Pancreas (tissue), 10 donors: ENCODE measurements around the gene SLC19A2. TPM values are rescaled to one million over a fixed set of nuclear protein-coding genes. Genes with fewer than 3 reads are reported as not detected.
"Not testable (repeated sequence)": the region's sequence is repeated elsewhere in the genome, so short reads cannot be mapped to it uniquely, and the experiment has no call there.

Experiments used
- ATAC-seq, 4 donors: fragments of 200-7000 bp; cut with Tn5 transposase; one replicate each; pipeline versions ENCODE4 v1.8.0 to v1.9.1; 2020; ENCODE audit warnings: mild to moderate bottlenecking in 4 of 4, moderate library complexity in 4 of 4
- DNase-seq, 6 donors: peaks; one replicate each; pipeline ENCODE4 v3.0.0-alpha.2; 2020
- FAIRE-seq: peaks from 2 replicates; lab custom pipeline; 2012; peaks lifted over from hg19 to GRCh38; lab: Jason Lieb, UNC
- H3K27ac ChIP-seq, 4 donors: fragments of 200-600 bp; sonication (generic); 1 replicate in 3 of 4; 2 replicates in 1 of 4; pipeline versions ENCODE4 v1.5.0 to v1.8.0; 2020
- H3K27me3 ChIP-seq, 4 donors: fragments of 200-600 bp; one replicate each; pipeline ENCODE4 v1.8.0; 2021
- H3K36me3 ChIP-seq, 3 donors: fragments of 200-600 bp; sonication (generic) in 1 of 3; one replicate each; pipeline versions ENCODE4 v1.5.0 to v1.8.0; 2020 to 2021
- H3K4me1 ChIP-seq, 3 donors: fragments of 200-600 bp; one replicate each; pipeline ENCODE4 v1.8.0; 2021
- H3K4me3 ChIP-seq, 4 donors: fragments of 200-600 bp; sonication (generic) in 2 of 4; one replicate each; pipeline versions ENCODE4 v1.5.0 to v1.8.0; 2020 to 2021
- H3K9me3 ChIP-seq, 4 donors: fragments of 200-600 bp; one replicate each; pipeline ENCODE4 v1.8.0; 2021
- CTCF ChIP-seq, 4 donors: fragments of 200-600 bp; sonication (generic) in 3 of 4; IDR thresholded peaks; one replicate each; pipeline versions ENCODE4 v1.5.0 to v1.8.0; 2021; ENCODE audit warnings: antibody characterized with exemption in 4 of 4
- WGBS, 2 donors: extraction: QIAGEN DNeasy Blood & Tissue Kit; methylation state at CpG; one replicate each; pipeline ENCODE4 v1.1.7; 2013; 5-methylcytosine and 5-hydroxymethylcytosine counted together
- intact Hi-C, 3 donors: fragments of 100-400 bp; cut with DNase I; formaldehyde crosslinking; loops; one replicate each; pipeline versions ENCODE4 v1.11.1 to v1.14.2; 2022
- polyA plus RNA-seq, 2 donors: library from polyadenylated mRNA; stranded (reverse); fragments of 200-250 nt; gene quantifications; one replicate each; pipeline ENCODE4 v1.2.3, GENCODE V29; 2013
- total RNA-seq, 6 donors: library from RNA; stranded (reverse); fragmentation: NEBNext Ultra II Directional in 4 of 6; extraction: Animal tissue kit (Norgen Biotek cat#: 25700) in 4 of 6; gene quantifications; one replicate each; pipeline versions ENCODE4 v1.2.1 to v1.2.4, GENCODE V29; 2021 to 2023
- donor health status: healthy with polysubstance abuse.
- donor health status: DM: no; HTN: no; CAD: no; lungs with moderate emphysema.
- donor health status: DM: no; HTN: no; CAD: no.
- donor health status: control.
- donor health status: control.
- donor health status: Bipolar disorder and iron deficiency.
- donor health status: DM: yes; HTN: yes; CAD: no.
- donor health status: DM: no; HTN: no; CAD: no.
- donor health status: DM: no; HTN: no; CAD: no.
- donor health status: DM: yes; HTN: yes; CAD: no.

SLC19A2 gene
- total RNA-seq (1 to 10 TPM; 3.7 to 9.2 (median 6.7) TPM), polyA plus RNA-seq (10 to 100 TPM; 10.0 to 10.1 TPM)

DNA sequence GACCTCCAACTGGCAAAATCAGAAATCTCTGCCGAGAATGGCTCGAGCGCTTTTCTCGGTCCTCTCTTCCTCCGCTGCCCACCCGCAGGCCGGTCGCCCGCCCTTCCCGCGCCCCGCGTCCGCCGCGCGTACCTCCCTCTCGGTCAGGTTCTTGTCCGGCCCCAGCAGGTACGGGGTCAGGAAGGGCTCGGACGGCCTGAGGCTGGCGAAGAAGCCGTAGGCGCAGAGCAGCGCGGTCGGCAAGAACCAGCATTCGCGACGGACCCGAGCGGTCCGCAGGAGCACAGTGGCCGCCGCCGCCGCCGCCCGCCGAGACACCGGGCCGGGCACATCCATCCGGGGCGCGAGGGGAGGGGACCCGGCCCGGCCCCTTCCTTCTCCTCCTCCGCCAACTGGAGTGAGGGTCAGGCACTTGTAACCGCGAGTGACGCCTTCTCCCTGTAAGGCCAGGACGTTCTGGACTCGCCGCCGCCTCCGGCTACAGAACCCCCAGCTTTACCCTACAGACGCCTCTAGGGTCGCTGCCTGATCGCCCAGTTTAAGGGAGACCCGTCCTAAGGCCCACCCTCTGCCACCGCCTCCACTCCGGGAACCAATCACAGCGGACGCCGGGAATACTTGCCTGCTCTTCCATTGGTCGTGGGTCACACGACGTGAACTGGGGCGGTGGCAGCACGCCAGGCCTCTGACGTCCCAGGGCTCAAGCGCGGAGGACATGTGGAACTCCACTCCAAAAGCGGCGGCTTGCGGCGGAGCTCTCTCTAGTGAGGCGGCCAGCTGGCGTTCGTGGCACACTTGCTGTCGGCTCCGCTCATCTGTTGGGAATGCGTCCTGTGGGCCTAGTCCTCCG lies at the start of gene SLC19A2:
Gene SLC19A2 (minus strand): TSS at position 514 of the 850 bp plus-strand sequence. CDS start 178 bp downstream, at position 336.
- no peaks in the 10 kb centered on the region for H3K27me3 ChIP-seq
- 1% methylated on average over 68 to 85 of the region's 85 CpGs for WGBS, 2 donors
- peak; percentile 86 for FAIRE-seq

GRCh38 chr1:169534653-169535052 lies 48.9 kb upstream of the SLC19A2 start:
- no peak overlapping the region for H3K27ac ChIP-seq
- H3K27me3 ChIP-seq, result no peaks in the 10 kb centered on the region
- DNase-seq, result no peak
- ATAC-seq, result no peak
- no peak for TF ChIP-seq CTCF (IDR thresholded peaks at IDR 0.05)
- intact Hi-C loops, result no loop called here
- no peak for FAIRE-seq
- no peak overlapping the region for H3K4me3 ChIP-seq
- H3K9me3 ChIP-seq, result no peaks in the 10 kb centered on the region
- H3K36me3 ChIP-seq, result no peaks in the 10 kb centered on the region
- WGBS, 2 donors, result 85 to 86% methylated on average over 2 of the region's 2 CpGs
- H3K4me1 ChIP-seq, result peaks cover 0 to 7% (median 0%) of the 10 kb centered on the region in 3 donors

More for the DNA sequence above, at the start of gene SLC19A2:
- H3K4me1 ChIP-seq, result peaks cover 17 to 21% (median 19%) of the 10 kb centered on the region in 3 donors
- TF ChIP-seq CTCF (IDR thresholded peaks at IDR 0.05), result no peak
- H3K9me3 ChIP-seq, result no peaks in the 10 kb centered on the region
- intact Hi-C loops, result no loop called here
- ATAC-seq (peak; percentile 89 to 95 (median 92)), DNase-seq (peak; percentile 99 to 100 (median 100))
- H3K27ac ChIP-seq, result peak within 1 kb of the TSS; percentile 98 to 99 (median 98)
- peak within 1 kb of the TSS; percentile 79 to 92 (median 87) for H3K4me3 ChIP-seq
- no peaks in the 10 kb centered on the region for H3K36me3 ChIP-seq

GRCh38 chr1:169533528-169534190 lies 47.9 kb upstream of the SLC19A2 start:
- FAIRE-seq, DNase-seq, H3K27ac ChIP-seq, H3K27me3 ChIP-seq, H3K9me3 ChIP-seq, intact Hi-C loops, H3K36me3 ChIP-seq, H3K4me3 ChIP-seq, ATAC-seq, H3K4me1 ChIP-seq: not testable (repeated sequence)
- 77 to 88% methylated on average over 9 of the region's 9 CpGs for WGBS, 2 donors

GRCh38 chr1:169530448-169530847 lies 44.7 kb upstream of the SLC19A2 start:
- no peak overlapping the region for H3K27ac ChIP-seq

More at GRCh38 chr1:169530448-169530847, 44.7 kb upstream of the SLC19A2 start:
- 51 to 70% methylated on average over 3 of the region's 3 CpGs for WGBS, 2 donors
- TF ChIP-seq CTCF (IDR thresholded peaks at IDR 0.05), result no peak
- FAIRE-seq, result no peak
- H3K4me1 ChIP-seq, result peaks cover 0 to 25% (median 20%) of the 10 kb centered on the region in 3 donors
- ATAC-seq, result no peak
- intact Hi-C loops, result no loop called here
- H3K36me3 ChIP-seq, result no peaks in the 10 kb centered on the region
- DNase-seq, result no peak
- no peak overlapping the region for H3K4me3 ChIP-seq
- H3K9me3 ChIP-seq, result no peaks in the 10 kb centered on the region
- H3K27me3 ChIP-seq, result no peaks in the 10 kb centered on the region
